Measurements from ENCODE around the gene KRT12. TPM values are rescaled to one million over a fixed set of nuclear protein-coding genes. Genes with fewer than 3 reads are reported as not detected.

Gene KRT12
- total and polyA plus RNA-seq, 9 of the 15 experiments (the other 6 are each of a cell fraction or from before 2014, with no cell fraction given), result 0.18 to 7.0 (median 2.2) TPM

GRCh38 chr17:40818733-40819527 is 48.1 kb downstream of the KRT12 start (continued):
- TF ChIP-seq POLR2A (conservative IDR thresholded peaks at IDR 0.05) (peak; percentile 85), TAF1 (IDR thresholded peaks at IDR 0.05; ENCODE audit: control insufficient read depth, extremely low read depth, insufficient read depth, low read length, severe bottlenecking) (peak; percentile 84), SMARCE1 (IDR thresholded peaks at IDR 0.05) (0 out of 2 replicates have a peak, but pooled peaks have one; percentile 42), MEIS2 (IDR thresholded peaks at IDR 0.05; ENCODE audit: partially characterized antibody) (no peak), TEAD2 (tag; IDR thresholded peaks at IDR 0.05) (no peak)

DNA sequence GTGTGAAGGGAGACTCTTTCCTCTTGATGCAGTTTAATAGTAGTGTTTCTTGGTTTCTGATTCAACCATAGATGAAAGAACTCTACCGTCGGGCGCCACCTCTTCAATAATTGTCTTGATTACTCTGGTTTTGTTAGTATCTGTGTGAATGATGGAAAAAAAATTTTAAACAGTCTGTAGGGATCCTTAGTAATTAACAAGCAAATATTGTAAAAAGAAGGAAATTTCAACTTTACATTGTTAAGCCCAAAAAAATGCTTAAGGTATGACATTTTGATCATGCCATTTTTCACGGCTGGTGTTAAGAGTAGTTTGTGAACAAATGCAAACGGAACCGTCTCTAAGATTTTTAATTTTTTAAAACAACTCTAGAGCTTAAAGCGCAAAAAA is 48.7 kb downstream of the KRT12 start:
- Histone ChIP-seq H3K36me3 (ENCODE audit: control insufficient read depth, insufficient read depth, low read length) (peaks cover 34% of the 10 kb centered on the region), H4K20me1 (replicated peaks; ENCODE audit: control insufficient read depth, insufficient read depth, low read length) (no peaks in the 10 kb centered on the region), H3K27me3 (ENCODE audit: control insufficient read depth in 2 of 2, insufficient read depth in 2 of 2, low read length in 2 of 2) (no peaks in the 10 kb centered on the region), H3K9me1 (ENCODE audit: control insufficient read depth, insufficient read depth, low read length) (peaks cover 5% of the 10 kb centered on the region), H3K4me1 (replicated peaks in 1 of 2; ENCODE audit: control insufficient read depth in 2 of 2, insufficient read depth in 2 of 2, low read length in 2 of 2) (peaks cover 12 to 34% of the 10 kb centered on the region in 2 experiments), H3K79me2 (ENCODE audit: control insufficient read depth, insufficient read depth, low read length) (peaks cover 60% of the 10 kb centered on the region), H3K9me3 (replicated peaks; ENCODE audit: control insufficient read depth, insufficient read depth, low read depth, low read length) (no peaks in the 10 kb centered on the region), H3K27ac (ENCODE audit: extremely low read depth, low read depth, low read length) (peak overlapping the region; percentile 99), H2AFZ (ENCODE audit: low read depth, low read length) (no peak overlapping the region; the same call in 1 of the 2 replicates), H3K9ac (ENCODE audit: insufficient read depth in 1 of 2, low read depth in 2 of 2, low read length in 2 of 2) (peak overlapping the region; percentile 90 to 97), H3K4me3 (peak overlapping the region; percentile 67), H3K4me2 (ENCODE audit: insufficient read depth, low read length) (peak overlapping the region; percentile 84)
- no peak for FAIRE-seq
- no peak for ATAC-seq
- DNase-seq (ENCODE audit: extremely low read depth in 1 of 4, low spot score in 3 of 4), result no peak
- intact Hi-C loops (cut with micrococcal nuclease) (loop anchor here (5.0 kb wide), 1 partner anchor 849 kb away; no protein-coding TSS in a partner anchor), in situ Hi-C loops (cut with MboI) (no loop called here)
- POLR2A ChIA-PET, result interaction anchor here (0.6 to 2.0 kb wide), 12 partner anchors 9 to 904 kb away, joined by 3 to 14 read pairs (median 4); partner anchors contain the start of genes EIF1 and KRT20
- WGBS (ENCODE audit: insufficient coverage, low coverage, missing lambda C conversion rate), result 2% methylated on average over 7 of the region's 7 CpGs
- BruUV-seq (replicated peaks), result TSS peak; percentile 85
- CTCF ChIA-PET (ENCODE audit: low intra/inter-chr PET ratio), result no interaction called here
- TF ChIP-seq RNF219 (CRISPR knock-in tag; IDR thresholded peaks at IDR 0.05) (no peak), NELFE (IDR thresholded peaks at IDR 0.05; ENCODE audit: insufficient read depth, insufficient read length) (no peak), KHSRP (IDR thresholded peaks at IDR 0.05) (no peak), E2F4 (CRISPR knock-in tag; IDR thresholded peaks at IDR 0.05; ENCODE audit: low read depth) (no peak), CHD1 (IDR thresholded peaks at IDR 0.05; ENCODE audit: low read length) (peak; percentile 36), TCF7L2 (IDR thresholded peaks at IDR 0.05; ENCODE audit: low read depth, low read length) (no peak), BRD4 (IDR thresholded peaks at IDR 0.05) (peak; percentile 41; the same call in 1 of the 2 replicates)
- TF ChIP-seq, protein P1, sequence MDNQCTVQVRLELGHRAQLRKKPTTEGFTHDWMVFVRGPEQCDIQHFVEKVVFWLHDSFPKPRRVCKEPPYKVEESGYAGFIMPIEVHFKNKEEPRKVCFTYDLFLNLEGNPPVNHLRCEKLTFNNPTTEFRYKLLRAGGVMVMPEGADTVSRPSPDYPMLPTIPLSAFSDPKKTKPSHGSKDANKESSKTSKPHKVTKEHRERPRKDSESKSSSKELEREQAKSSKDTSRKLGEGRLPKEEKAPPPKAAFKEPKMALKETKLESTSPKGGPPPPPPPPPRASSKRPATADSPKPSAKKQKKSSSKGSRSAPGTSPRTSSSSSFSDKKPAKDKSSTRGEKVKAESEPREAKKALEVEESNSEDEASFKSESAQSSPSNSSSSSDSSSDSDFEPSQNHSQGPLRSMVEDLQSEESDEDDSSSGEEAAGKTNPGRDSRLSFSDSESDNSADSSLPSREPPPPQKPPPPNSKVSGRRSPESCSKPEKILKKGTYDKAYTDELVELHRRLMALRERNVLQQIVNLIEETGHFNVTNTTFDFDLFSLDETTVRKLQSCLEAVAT (IDR thresholded peaks at IDR 0.05), result peak in 1 of 2 experiments; percentile 65; a peak in 1 of 4 replicates
- TF ChIP-seq, protein P2, sequence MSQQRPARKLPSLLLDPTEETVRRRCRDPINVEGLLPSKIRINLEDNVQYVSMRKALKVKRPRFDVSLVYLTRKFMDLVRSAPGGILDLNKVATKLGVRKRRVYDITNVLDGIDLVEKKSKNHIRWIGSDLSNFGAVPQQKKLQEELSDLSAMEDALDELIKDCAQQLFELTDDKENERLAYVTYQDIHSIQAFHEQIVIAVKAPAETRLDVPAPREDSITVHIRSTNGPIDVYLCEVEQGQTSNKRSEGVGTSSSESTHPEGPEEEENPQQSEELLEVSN (IDR thresholded peaks at IDR 0.05; ENCODE audit: borderline replicate concordance in 1 of 2, extremely low read depth in 1 of 2, insufficient read depth in 1 of 2, insufficient read length in 1 of 2, low read depth in 1 of 2, low read length in 1 of 2, poor library complexity in 1 of 2, severe bottlenecking in 1 of 2), result no peak
